Lower lobe of right lung (tissue), 2 donors: ENCODE measurements around the gene CLIP4. TPM values are rescaled to one million over a fixed set of nuclear protein-coding genes. Genes with fewer than 3 reads are reported as not detected.

Source experiments
- ATAC-seq, 2 donors: fragments of 200-7000 bp; cut with Tn5 transposase; one replicate each; pipeline ENCODE4 v1.9.1; 2020 to 2022; ENCODE audit warnings: mild to moderate bottlenecking in 2 of 2, moderate library complexity in 2 of 2
- DNase-seq: peaks from one replicate; pipeline ENCODE4 v3.0.0-alpha.2; 2020
- H3K27ac ChIP-seq: fragments of 200-600 bp; one replicate; pipeline ENCODE4 v1.8.0; 2022
- H3K27me3 ChIP-seq: fragments of 200-600 bp; one replicate; pipeline ENCODE4 v1.8.0; 2022; ENCODE audit warnings: low read depth
- H3K36me3 ChIP-seq: fragments of 200-600 bp; one replicate; pipeline ENCODE4 v1.8.0; 2022; ENCODE audit warnings: mild to moderate bottlenecking
- H3K4me1 ChIP-seq: fragments of 200-600 bp; one replicate; pipeline ENCODE4 v1.8.0; 2022
- H3K4me3 ChIP-seq: fragments of 200-600 bp; one replicate; pipeline ENCODE4 v1.8.0; 2022; ENCODE audit warnings: mild to moderate bottlenecking
- H3K9me3 ChIP-seq: fragments of 200-600 bp; one replicate; pipeline ENCODE4 v1.8.0; 2022
- intact Hi-C: fragments of 100-400 bp; cut with DNase I; formaldehyde crosslinking; loops from one replicate; pipeline ENCODE4 v1.11.0; 2022
- total RNA-seq: library from RNA; stranded (reverse); fragmentation: NEBNext Ultra II Directional; extraction: Animal tissue kit (Norgen Biotek cat#: 25700); gene quantifications from one replicate; pipeline ENCODE4 v1.2.1, GENCODE V29; 2021
- TF ChIP-seq, protein P1 (sequence below): fragments of 200-600 bp; IDR thresholded peaks from one replicate; pipeline ENCODE4 v1.8.0; 2022; ENCODE audit warnings: antibody characterized with exemption, mild to moderate bottlenecking
- donor health status: DM: no; HTN: yes; CAD: no; lungs with severe emphysema.

CLIP4 gene
- total RNA-seq, 1 donor from 2014 or later: 64.6 TPM

DNA sequence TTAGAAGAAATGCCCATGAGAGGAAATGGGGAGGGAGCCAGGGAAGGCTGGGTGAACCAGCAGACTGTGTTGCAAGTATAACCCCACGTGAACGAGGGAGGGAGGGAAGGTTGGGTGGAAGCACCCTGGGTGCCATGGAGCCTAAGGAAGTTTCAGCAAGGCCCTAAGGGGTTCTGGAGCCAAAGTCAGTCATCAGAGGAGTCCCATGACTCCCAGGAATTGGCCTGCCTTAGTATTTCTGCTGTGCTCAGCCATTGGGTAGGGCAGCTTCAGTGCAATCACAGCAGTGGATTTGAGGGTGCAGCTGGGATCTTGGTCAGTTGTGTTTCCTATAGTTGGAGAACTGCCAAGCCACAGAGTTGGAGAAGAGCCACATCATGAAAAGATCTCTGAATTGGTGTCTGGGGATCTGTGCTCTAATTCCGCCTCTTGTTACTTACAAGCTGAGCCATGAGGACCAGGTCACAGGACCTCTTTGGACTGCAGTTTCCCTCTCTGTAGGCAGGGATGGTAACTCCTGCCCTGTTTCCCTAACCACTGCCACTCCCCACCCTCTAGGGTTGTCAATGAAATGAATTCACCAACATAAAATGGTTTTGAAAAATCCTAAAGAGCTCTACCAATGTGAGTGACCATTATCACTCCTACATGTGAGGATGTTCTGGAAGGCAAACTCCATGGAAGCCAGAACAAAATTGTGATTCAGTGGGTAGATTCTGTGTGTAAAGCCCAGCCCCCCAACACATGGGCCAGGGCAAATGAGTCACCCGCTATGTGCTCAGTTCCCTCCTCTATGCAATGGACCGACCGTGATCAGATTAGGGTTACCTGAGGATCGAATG is 108.9 kb downstream of the CLIP4 start:
- no peak overlapping the region for H3K27ac ChIP-seq
- no peaks in the 10 kb centered on the region for H3K9me3 ChIP-seq
- DNase-seq: peak; percentile 66
- H3K36me3 ChIP-seq: no peaks in the 10 kb centered on the region
- ATAC-seq: peak; percentile 58 to 79
- peaks cover 6% of the 10 kb centered on the region for H3K4me1 ChIP-seq
- H3K27me3 ChIP-seq: peaks cover 8% of the 10 kb centered on the region
- intact Hi-C loops: no loop called here
- H3K4me3 ChIP-seq: no peak overlapping the region
- TF ChIP-seq, protein P1, sequence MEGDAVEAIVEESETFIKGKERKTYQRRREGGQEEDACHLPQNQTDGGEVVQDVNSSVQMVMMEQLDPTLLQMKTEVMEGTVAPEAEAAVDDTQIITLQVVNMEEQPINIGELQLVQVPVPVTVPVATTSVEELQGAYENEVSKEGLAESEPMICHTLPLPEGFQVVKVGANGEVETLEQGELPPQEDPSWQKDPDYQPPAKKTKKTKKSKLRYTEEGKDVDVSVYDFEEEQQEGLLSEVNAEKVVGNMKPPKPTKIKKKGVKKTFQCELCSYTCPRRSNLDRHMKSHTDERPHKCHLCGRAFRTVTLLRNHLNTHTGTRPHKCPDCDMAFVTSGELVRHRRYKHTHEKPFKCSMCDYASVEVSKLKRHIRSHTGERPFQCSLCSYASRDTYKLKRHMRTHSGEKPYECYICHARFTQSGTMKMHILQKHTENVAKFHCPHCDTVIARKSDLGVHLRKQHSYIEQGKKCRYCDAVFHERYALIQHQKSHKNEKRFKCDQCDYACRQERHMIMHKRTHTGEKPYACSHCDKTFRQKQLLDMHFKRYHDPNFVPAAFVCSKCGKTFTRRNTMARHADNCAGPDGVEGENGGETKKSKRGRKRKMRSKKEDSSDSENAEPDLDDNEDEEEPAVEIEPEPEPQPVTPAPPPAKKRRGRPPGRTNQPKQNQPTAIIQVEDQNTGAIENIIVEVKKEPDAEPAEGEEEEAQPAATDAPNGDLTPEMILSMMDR: no peak

DNA sequence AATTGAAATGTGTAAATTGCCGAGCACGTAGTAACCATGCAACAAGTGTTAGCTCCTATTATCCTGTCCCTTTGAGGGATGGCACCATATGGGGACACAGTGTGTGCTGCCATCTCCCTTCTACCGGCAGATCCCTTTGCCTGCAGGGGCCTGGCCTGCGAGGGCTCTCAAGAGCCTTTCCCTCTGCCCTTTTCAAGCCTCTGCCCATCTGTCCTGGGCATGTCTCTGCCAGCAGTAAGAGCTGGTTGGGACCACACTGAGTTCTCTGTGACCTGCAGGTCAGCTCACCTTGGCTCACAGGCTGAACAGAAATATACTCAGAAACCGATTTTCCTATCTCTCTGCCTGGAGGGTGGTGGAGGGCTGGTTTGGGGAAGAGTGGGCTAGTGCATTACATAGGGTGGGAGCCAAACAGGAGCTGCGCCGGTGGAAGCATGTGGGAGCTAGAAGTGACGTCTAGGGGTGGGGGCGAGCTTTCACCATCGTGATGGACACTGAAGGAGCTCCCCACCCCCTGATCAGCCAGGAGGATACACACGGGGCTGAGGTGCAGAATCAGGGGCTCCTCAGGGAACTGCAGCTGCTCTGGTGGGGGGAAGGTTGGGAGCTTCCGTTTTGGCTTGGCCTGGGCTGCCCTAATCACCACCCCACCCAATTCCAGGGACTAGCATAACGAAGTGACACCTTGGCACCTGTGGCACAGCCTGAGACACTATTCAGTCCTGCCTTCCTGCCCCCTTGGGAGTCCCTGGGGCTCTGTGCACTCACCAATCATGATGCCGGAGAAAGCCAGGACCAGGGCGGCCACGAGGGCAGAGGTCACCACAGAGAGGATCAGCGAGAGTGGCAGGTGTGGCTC is 109.7 kb downstream of the CLIP4 start:
- ATAC-seq: no peak
- DNase-seq: no peak
- Histone ChIP-seq H3K4me1 (peaks cover 6% of the 10 kb centered on the region), H3K27ac (no peak overlapping the region), H3K27me3 (peaks cover 15% of the 10 kb centered on the region), H3K9me3 (no peaks in the 10 kb centered on the region), H3K36me3 (no peaks in the 10 kb centered on the region), H3K4me3 (no peak overlapping the region)
- TF ChIP-seq, protein P1: no peak
- intact Hi-C loops: no loop called here

DNA sequence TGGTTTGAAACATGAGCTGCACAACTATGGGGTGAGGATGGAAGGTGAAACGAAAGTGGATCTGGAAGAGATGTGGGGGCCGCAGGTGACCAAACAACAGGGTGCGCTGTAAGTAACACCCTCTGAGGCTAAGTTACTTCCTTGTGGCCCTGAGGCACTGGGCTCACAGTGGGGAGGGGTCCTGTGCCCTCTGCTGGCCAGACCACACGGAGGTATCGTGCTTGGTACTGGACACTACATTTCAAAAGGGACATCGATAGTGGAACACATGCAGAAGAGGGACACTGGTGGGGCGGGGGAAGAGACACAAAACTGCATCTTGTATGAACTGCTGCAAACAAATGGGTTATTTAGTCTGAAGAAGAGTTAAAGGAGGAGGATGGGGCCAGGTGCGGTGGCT is 110.6 kb downstream of the CLIP4 start:
- H3K27me3 ChIP-seq: peaks cover 15% of the 10 kb centered on the region
- no peak overlapping the region for H3K27ac ChIP-seq
- no peak overlapping the region for H3K4me3 ChIP-seq
- DNase-seq (no peak), ATAC-seq (no peak)
- H3K36me3 ChIP-seq: no peaks in the 10 kb centered on the region
- intact Hi-C loops: no loop called here
- H3K4me1 ChIP-seq: peaks cover 6% of the 10 kb centered on the region
- H3K9me3 ChIP-seq: no peaks in the 10 kb centered on the region
- TF ChIP-seq, protein P1: no peak

DNA sequence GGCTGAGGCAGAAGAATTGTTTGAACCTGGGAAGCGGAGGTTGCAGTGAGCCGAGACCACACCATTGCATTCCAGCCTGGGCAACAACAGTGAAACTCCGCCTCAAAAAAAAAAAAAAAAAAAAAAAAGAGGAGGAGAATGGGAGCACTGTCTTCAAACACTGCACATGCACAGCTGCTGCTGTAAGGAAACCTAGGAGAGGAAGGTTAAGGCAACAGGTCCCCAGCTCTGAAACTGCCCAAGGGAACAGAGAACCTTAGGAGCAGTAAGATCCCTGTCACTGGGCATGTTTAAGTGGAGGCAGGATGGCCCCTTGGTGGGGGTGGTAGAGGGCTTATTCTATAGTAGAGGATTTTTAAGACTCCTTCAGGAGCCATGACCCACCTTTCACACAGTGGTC is 111.2 kb downstream of the CLIP4 start:
- TF ChIP-seq, protein P1: no peak
- H3K36me3 ChIP-seq: no peaks in the 10 kb centered on the region
- peaks cover 15% of the 10 kb centered on the region for H3K27me3 ChIP-seq
- H3K4me1 ChIP-seq: peaks cover 6% of the 10 kb centered on the region
- H3K27ac ChIP-seq: no peak overlapping the region
- H3K9me3 ChIP-seq: no peaks in the 10 kb centered on the region
- no peak for ATAC-seq
- H3K4me3 ChIP-seq: no peak overlapping the region
- intact Hi-C loops: no loop called here
- DNase-seq: no peak

DNA sequence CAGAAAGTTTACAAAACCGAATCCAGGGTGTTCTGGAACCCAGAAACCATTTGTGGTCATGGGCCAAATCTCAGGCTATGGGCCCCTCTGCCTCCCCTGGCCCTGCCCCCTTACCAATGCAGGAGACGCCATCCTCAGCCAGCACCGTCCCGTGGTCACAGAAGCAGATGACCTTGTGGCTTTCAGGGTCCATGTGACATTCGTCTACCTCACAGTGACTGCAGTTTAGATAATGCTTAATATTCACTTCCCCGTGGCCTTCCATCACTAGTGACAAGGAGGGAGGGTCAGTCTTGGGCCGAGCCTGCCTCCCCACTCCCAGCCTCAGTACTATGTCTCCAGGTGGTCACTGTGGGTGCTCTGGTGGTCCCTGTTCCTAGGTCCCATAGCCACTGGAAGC is 111.6 kb downstream of the CLIP4 start:
- ATAC-seq (no peak), DNase-seq (no peak)
- TF ChIP-seq, protein P1: no peak
- Histone ChIP-seq H3K27ac (no peak overlapping the region), H3K27me3 (peaks cover 15% of the 10 kb centered on the region), H3K9me3 (no peaks in the 10 kb centered on the region), H3K36me3 (no peaks in the 10 kb centered on the region), H3K4me1 (peaks cover 6% of the 10 kb centered on the region), H3K4me3 (no peak overlapping the region)
- intact Hi-C loops: no loop called here
